PC-3 (cell line): Measurements from ENCODE around the gene AFAP1L2.

Source experiments
- CTCF ChIP-seq: fragments of 300-600 bp; sonication (generic); conservative IDR thresholded peaks from 2 replicates; pipeline ENCODE4 v1.5.1; 2017; ENCODE audit warnings: antibody characterized with exemption, low read depth, mild to moderate bottlenecking, low read length
- EZH2 ChIP-seq: fragments of 300-600 bp; sonication (generic); IDR thresholded peaks from one replicate; pipeline ENCODE4 v1.6.1; 2017; ENCODE audit warnings: antibody characterized with exemption, mild to moderate bottlenecking, low read length; ENCODE audit not compliant: unreplicated experiment
- EZH2phosphoT487 ChIP-seq: fragments of 300-600 bp; sonication (generic); IDR thresholded peaks from 2 replicates; pipeline ENCODE4 v1.6.1; 2018; ENCODE audit warnings: mild to moderate bottlenecking, antibody characterized with exemption, low read length, borderline replicate concordance

DNA sequence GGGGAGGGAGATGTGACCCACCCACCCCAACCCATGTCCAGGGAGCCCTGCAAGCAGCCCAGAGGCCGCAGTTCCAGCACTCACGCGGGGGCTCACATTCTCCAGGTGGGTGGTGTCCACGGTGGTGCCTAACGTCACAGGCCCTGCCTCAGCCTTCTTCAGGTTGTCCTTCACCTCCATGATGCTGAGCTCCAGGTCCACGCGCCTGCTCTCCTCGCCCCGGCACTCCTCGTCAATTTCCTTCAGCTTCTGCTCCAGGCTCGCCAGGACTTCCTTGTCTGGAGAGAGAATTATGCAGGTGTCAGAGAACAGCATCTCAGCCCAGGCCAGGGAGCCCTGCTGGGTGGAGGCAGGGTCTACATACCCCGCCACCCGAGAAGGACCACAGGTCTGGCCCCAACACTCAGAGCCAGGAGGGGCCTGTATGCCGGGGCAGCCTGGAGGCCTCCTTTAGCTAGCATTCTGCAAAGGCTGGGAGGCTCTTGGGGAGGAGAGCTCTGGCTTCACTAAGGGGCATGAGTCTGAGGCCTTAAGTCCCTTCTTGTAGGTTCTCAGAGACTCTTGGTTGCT lies 107.1 kb downstream of the AFAP1L2 start:
- no peak for TF ChIP-seq CTCF
- no peak for TF ChIP-seq EZH2
- no peak for TF ChIP-seq EZH2phosphoT487
